K562 (cell line): Measurements from ENCODE around the gene PRKCG.

Experiments
- FOXM1 ChIP-seq, 2 experiments: fragments of 450-650 bp in 1 of 2; sonication (generic) in 1 of 2; formaldehyde crosslinking in 1 of 2; IDR thresholded peaks; 2 replicates each; pipeline versions ENCODE4 v1.6.1 to v1.9.0; 2017 to 2022; ENCODE audit warnings: low read depth in 2 of 2, mild to moderate bottlenecking in 2 of 2, missing genetic modification reagents in 1 of 2, moderate library complexity in 1 of 2
- NFE2 ChIP-seq: IDR thresholded peaks from 2 replicates; pipeline ENCODE4 v1.6.1; 2014; ENCODE audit warnings: antibody characterized with exemption, low read depth
- POLR2A ChIP-seq: fragments of 450-650 bp; conservative IDR thresholded peaks from 2 replicates; pipeline ENCODE4 v1.6.1; 2016
- TBL1XR1 ChIP-seq, 2 experiments: IDR thresholded peaks; 2 replicates each; pipeline ENCODE4 v1.6.1; 2012; ENCODE audit warnings: improper control_type of control experiment in 2 of 2, low read length in 2 of 2, mild to moderate bottlenecking in 1 of 2
- THRAP3 ChIP-seq: fragments of 450-650 bp; IDR thresholded peaks from 2 replicates; pipeline ENCODE4 v1.6.1; 2016; ENCODE audit warnings: mild to moderate bottlenecking, inconsistent platforms, borderline replicate concordance
- U2AF1 ChIP-seq: fragments of 200-400 bp; formaldehyde crosslinking; optimal IDR thresholded peaks from 2 replicates; pipeline ENCODE3; 2017; ENCODE audit warnings: mild to moderate bottlenecking, low read depth, low read length, moderate library complexity
- ZZZ3 ChIP-seq: fragments of 450-650 bp; IDR thresholded peaks from 2 replicates; pipeline ENCODE4 v1.6.1; 2016; ENCODE audit warnings: antibody characterized with exemption, mild to moderate bottlenecking, moderate library complexity

GRCh38 chr19:53865918-53866864 lies 15.8 kb upstream of the PRKCG start:
- TF ChIP-seq TBL1XR1 (IDR thresholded peaks at IDR 0.05; ENCODE audit: low read length in 2 of 2) = no peak
- no peak for TF ChIP-seq THRAP3
- TF ChIP-seq NFE2 = no peak
- TF ChIP-seq POLR2A = no peak
- TF ChIP-seq FOXM1 (IDR thresholded peaks at IDR 0.05; ENCODE audit: low read depth) = no peak
- TF ChIP-seq FOXM1 (CRISPR knock-in tag; IDR thresholded peaks at IDR 0.05; ENCODE audit: low read depth) = no peak
- no peak for TF ChIP-seq U2AF1
- TF ChIP-seq ZZZ3 = no peak
